WTC11 (cell line): ENCODE results near the gene P4HTM. TPM values are rescaled to one million over a fixed set of nuclear protein-coding genes. Genes with fewer than 3 reads are reported as not detected.

ENCODE experiments used
- ATAC-seq: fragments of 200-7000 bp; cut with Tn5 transposase; 2 replicates; pipeline ENCODE4 v1.10.0; 2021; ENCODE audit warnings: mild to moderate bottlenecking, moderate library complexity
- CTCF ChIA-PET: fragments of 300-600 bp; sonication (Branson Sonifier 250); formaldehyde crosslinking; loops from one replicate; lab custom pipeline; 2021; ENCODE audit warnings: antibody characterized with exemption; lab: Charles Lee
- POLR2A ChIA-PET: fragments of 350-600 bp; sonication (Branson Sonifier 250); formaldehyde crosslinking; loops from one replicate; lab custom pipeline; 2021; ENCODE audit warnings: antibody characterized with exemption; lab: Charles Lee
- DNase-seq: peaks from one replicate; pipeline ENCODE4 v3.0.0; 2021; ENCODE audit warnings: low spot score
- H3K27ac Mint-ChIP-seq: 2 replicates; pipeline ENCODE4 v1.8.0; 2021; ENCODE audit warnings: mixed read lengths
- H3K27me3 Mint-ChIP-seq: 2 replicates; pipeline ENCODE4 v1.8.0; 2021; ENCODE audit warnings: low read depth, mild to moderate bottlenecking, moderate library complexity, mixed read lengths
- H3K36me3 Mint-ChIP-seq: 2 replicates; pipeline ENCODE4 v1.8.0; 2021; ENCODE audit warnings: mixed read lengths
- H3K4me1 Mint-ChIP-seq: 2 replicates; pipeline ENCODE4 v1.8.0; 2022; ENCODE audit warnings: mixed read lengths
- H3K4me3 Mint-ChIP-seq: 2 replicates; pipeline ENCODE4 v1.8.0; 2021; ENCODE audit warnings: mild to moderate bottlenecking, moderate library complexity, mixed read lengths
- H3K9me3 Mint-ChIP-seq: 2 replicates; pipeline ENCODE4 v1.8.0; 2021; ENCODE audit warnings: mixed read lengths
- AR ChIP-seq: fragments of 250-450 bp; sonication (Bioruptor Pico); IDR thresholded peaks from 2 replicates; pipeline ENCODE4 v1.9.0; 2021; ENCODE audit warnings: mild to moderate bottlenecking
- CBFB ChIP-seq: sonication (generic); formaldehyde crosslinking; IDR thresholded peaks from 2 replicates; pipeline ENCODE4 v1.8.1; 2022; ENCODE audit warnings: mild to moderate bottlenecking, low read depth, missing genetic modification reagents
- CREB1 ChIP-seq: sonication (generic); formaldehyde crosslinking; IDR thresholded peaks from 2 replicates; pipeline ENCODE4 v1.8.0; 2023; ENCODE audit warnings: mild to moderate bottlenecking, missing genetic modification reagents
- CREM ChIP-seq: sonication (generic); formaldehyde crosslinking; IDR thresholded peaks from 2 replicates; pipeline ENCODE4 v1.8.1; 2022; ENCODE audit warnings: mild to moderate bottlenecking, missing genetic modification reagents, moderate library complexity
- ELF4 ChIP-seq: sonication (generic); formaldehyde crosslinking; IDR thresholded peaks from 2 replicates; pipeline ENCODE4 v1.8.1; 2022; ENCODE audit warnings: low read depth, mild to moderate bottlenecking, moderate library complexity, missing genetic modification reagents
- ESRRA ChIP-seq: sonication (generic); formaldehyde crosslinking; IDR thresholded peaks from 2 replicates; pipeline ENCODE4 v1.8.1; 2022; ENCODE audit warnings: mild to moderate bottlenecking, missing genetic modification reagents, borderline replicate concordance
- ETV6 ChIP-seq: sonication (generic); formaldehyde crosslinking; IDR thresholded peaks from 2 replicates; pipeline ENCODE4 v1.8.1; 2022; ENCODE audit warnings: mild to moderate bottlenecking, missing genetic modification reagents
- IRF2 ChIP-seq: sonication (generic); formaldehyde crosslinking; IDR thresholded peaks from 2 replicates; pipeline ENCODE4 v1.8.0; 2022; ENCODE audit warnings: low read depth, missing genetic modification reagents, borderline replicate concordance
- JAZF1 ChIP-seq: fragments of 250-450 bp; sonication (Bioruptor Pico); IDR thresholded peaks from 2 replicates; pipeline ENCODE4 v1.9.0; 2021; ENCODE audit warnings: moderate library complexity, mild to moderate bottlenecking, inconsistent platforms
- MAX ChIP-seq: sonication (generic); formaldehyde crosslinking; IDR thresholded peaks from 2 replicates; pipeline ENCODE4 v1.8.0; 2022; ENCODE audit warnings: mild to moderate bottlenecking, missing genetic modification reagents
- MLX ChIP-seq: sonication (generic); formaldehyde crosslinking; IDR thresholded peaks from 2 replicates; pipeline ENCODE4 v1.8.1; 2023; ENCODE audit warnings: mild to moderate bottlenecking, missing genetic modification reagents, moderate library complexity
- NFATC4 ChIP-seq: fragments of 250-450 bp; sonication (Bioruptor Pico); IDR thresholded peaks from 2 replicates; pipeline ENCODE4 v1.9.0; 2021; ENCODE audit warnings: mild to moderate bottlenecking
- NFE2L1 ChIP-seq: sonication (generic); formaldehyde crosslinking; IDR thresholded peaks from 2 replicates; pipeline ENCODE4 v1.8.1; 2023; ENCODE audit warnings: missing genetic modification reagents
- OVOL2 ChIP-seq: fragments of 250-450 bp; sonication (Bioruptor Pico); IDR thresholded peaks from 2 replicates; pipeline ENCODE4 v1.9.0; 2021; ENCODE audit warnings: mild to moderate bottlenecking, borderline replicate concordance
- RELA ChIP-seq: sonication (generic); formaldehyde crosslinking; IDR thresholded peaks from 2 replicates; pipeline ENCODE4 v1.8.1; 2022; ENCODE audit warnings: missing genetic modification reagents, mild to moderate bottlenecking, borderline replicate concordance
- SMAD4 ChIP-seq: sonication (generic); formaldehyde crosslinking; IDR thresholded peaks from 2 replicates; pipeline ENCODE4 v1.8.0; 2022; ENCODE audit warnings: mild to moderate bottlenecking, missing genetic modification reagents
- ZNF121 ChIP-seq: sonication (generic); formaldehyde crosslinking; IDR thresholded peaks from 2 replicates; pipeline ENCODE4 v1.8.0; 2023; ENCODE audit warnings: missing genetic modification reagents
- ZNF317 ChIP-seq: sonication (generic); formaldehyde crosslinking; IDR thresholded peaks from 2 replicates; pipeline ENCODE4 v1.8.1; 2023; ENCODE audit warnings: low read depth, mild to moderate bottlenecking, moderate library complexity, missing genetic modification reagents, borderline replicate concordance
- ZNF396 ChIP-seq: fragments of 250-450 bp; sonication (Bioruptor Pico); IDR thresholded peaks from 2 replicates; pipeline ENCODE4 v1.8.0; 2021; ENCODE audit warnings: mild to moderate bottlenecking, moderate library complexity, borderline replicate concordance
- ZNF671 ChIP-seq: fragments of 250-450 bp; sonication (Bioruptor Pico); IDR thresholded peaks from 2 replicates; pipeline ENCODE4 v1.8.0; 2021; ENCODE audit warnings: mild to moderate bottlenecking
- total RNA-seq: library from RNA; stranded (reverse); gene quantifications from 3 replicates; pipeline ENCODE4 v1.2.3, GENCODE V29; 2021
- TF ChIP-seq, protein P1 (sequence below): sonication (generic); formaldehyde crosslinking; IDR thresholded peaks from 2 replicates; pipeline ENCODE4 v1.8.0; 2023; ENCODE audit warnings: missing genetic modification reagents, mild to moderate bottlenecking, borderline replicate concordance
- TF ChIP-seq, protein P2 (sequence below): sonication (generic); formaldehyde crosslinking; IDR thresholded peaks from 2 replicates; pipeline ENCODE4 v1.8.0; 2023; ENCODE audit warnings: missing genetic modification reagents
- TF ChIP-seq, protein P3 (sequence below): sonication (generic); formaldehyde crosslinking; IDR thresholded peaks from 2 replicates; pipeline ENCODE4 v1.8.1; 2022; ENCODE audit warnings: mild to moderate bottlenecking, missing genetic modification reagents, moderate library complexity, borderline replicate concordance
- TF ChIP-seq, protein P4 (sequence below): sonication (generic); formaldehyde crosslinking; IDR thresholded peaks from 2 replicates; pipeline ENCODE4 v1.8.1; 2022; ENCODE audit warnings: mild to moderate bottlenecking, moderate library complexity, missing genetic modification reagents
- TF ChIP-seq, protein P5 (sequence below): sonication (generic); formaldehyde crosslinking; conservative IDR thresholded peaks from 2 replicates; pipeline ENCODE4 v1.8.1; 2022; ENCODE audit warnings: mild to moderate bottlenecking, missing genetic modification reagents

Gene P4HTM
- total RNA-seq, 1 experiment from 2014 or later = 21.9 TPM

- H3K4me1 Mint-ChIP-seq = peaks cover 15% of the 10 kb centered on the region
- H3K27me3 Mint-ChIP-seq = no peaks in the 10 kb centered on the region
- no peaks in the 10 kb centered on the region for H3K9me3 Mint-ChIP-seq
- ChIA-PET POLR2A (interaction anchor here (0.6 to 4.6 kb wide), 19 partner anchors 9 to 1284 kb away, joined by 3 to 81 read pairs (median 5); partner anchors contain the start of genes CELSR3, DAG1, DALRD3 and IMPDH2), CTCF (interaction anchor here (0.6 to 9.3 kb wide), 18 partner anchors 9 to 797 kb away, joined by 3 to 124 read pairs (median 4); partner anchors contain the start of genes ARIH2, BSN, CELSR3 and DALRD3)
- peak overlapping the region; percentile 41; the same call in 1 of the 2 replicates for H3K27ac Mint-ChIP-seq
- ATAC-seq (no peak), DNase-seq (no peak)
- peak overlapping the region; percentile 99 for H3K4me3 Mint-ChIP-seq
- peaks cover 13% of the 10 kb centered on the region for H3K36me3 Mint-ChIP-seq
- TF ChIP-seq AR (CRISPR knock-in tag) (peak; percentile 12; the same call in 1 of the 2 replicates), CREM (no peak; the same call in 1 of the 2 replicates), CBFB (CRISPR knock-in tag) (no peak), ZNF671 (CRISPR knock-in tag) (no peak), CREB1 (CRISPR knock-in tag) (no peak), ZNF396 (CRISPR knock-in tag) (no peak), ZNF121 (CRISPR knock-in tag) (no peak), RELA (CRISPR knock-in tag) (no peak), IRF2 (CRISPR knock-in tag) (0 out of 2 replicates have a peak, but pooled peaks have one; percentile 9), ESRRA (CRISPR knock-in tag) (no peak), ETV6 (CRISPR knock-in tag) (no peak), JAZF1 (CRISPR knock-in tag) (no peak), MAX (CRISPR knock-in tag) (no peak), ELF4 (no peak), ZNF317 (no peak), NFATC4 (CRISPR knock-in tag) (no peak), MLX (CRISPR knock-in tag) (no peak), SMAD4 (CRISPR knock-in tag) (no peak), OVOL2 (CRISPR knock-in tag) (no peak), NFE2L1 (CRISPR knock-in tag) (no peak)
- TF ChIP-seq, protein P1, sequence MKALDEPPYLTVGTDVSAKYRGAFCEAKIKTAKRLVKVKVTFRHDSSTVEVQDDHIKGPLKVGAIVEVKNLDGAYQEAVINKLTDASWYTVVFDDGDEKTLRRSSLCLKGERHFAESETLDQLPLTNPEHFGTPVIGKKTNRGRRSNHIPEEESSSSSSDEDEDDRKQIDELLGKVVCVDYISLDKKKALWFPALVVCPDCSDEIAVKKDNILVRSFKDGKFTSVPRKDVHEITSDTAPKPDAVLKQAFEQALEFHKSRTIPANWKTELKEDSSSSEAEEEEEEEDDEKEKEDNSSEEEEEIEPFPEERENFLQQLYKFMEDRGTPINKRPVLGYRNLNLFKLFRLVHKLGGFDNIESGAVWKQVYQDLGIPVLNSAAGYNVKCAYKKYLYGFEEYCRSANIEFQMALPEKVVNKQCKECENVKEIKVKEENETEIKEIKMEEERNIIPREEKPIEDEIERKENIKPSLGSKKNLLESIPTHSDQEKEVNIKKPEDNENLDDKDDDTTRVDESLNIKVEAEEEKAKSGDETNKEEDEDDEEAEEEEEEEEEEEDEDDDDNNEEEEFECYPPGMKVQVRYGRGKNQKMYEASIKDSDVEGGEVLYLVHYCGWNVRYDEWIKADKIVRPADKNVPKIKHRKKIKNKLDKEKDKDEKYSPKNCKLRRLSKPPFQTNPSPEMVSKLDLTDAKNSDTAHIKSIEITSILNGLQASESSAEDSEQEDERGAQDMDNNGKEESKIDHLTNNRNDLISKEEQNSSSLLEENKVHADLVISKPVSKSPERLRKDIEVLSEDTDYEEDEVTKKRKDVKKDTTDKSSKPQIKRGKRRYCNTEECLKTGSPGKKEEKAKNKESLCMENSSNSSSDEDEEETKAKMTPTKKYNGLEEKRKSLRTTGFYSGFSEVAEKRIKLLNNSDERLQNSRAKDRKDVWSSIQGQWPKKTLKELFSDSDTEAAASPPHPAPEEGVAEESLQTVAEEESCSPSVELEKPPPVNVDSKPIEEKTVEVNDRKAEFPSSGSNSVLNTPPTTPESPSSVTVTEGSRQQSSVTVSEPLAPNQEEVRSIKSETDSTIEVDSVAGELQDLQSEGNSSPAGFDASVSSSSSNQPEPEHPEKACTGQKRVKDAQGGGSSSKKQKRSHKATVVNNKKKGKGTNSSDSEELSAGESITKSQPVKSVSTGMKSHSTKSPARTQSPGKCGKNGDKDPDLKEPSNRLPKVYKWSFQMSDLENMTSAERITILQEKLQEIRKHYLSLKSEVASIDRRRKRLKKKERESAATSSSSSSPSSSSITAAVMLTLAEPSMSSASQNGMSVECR = peak; percentile 7; the same call in 1 of the 2 replicates
- TF ChIP-seq, protein P2, sequence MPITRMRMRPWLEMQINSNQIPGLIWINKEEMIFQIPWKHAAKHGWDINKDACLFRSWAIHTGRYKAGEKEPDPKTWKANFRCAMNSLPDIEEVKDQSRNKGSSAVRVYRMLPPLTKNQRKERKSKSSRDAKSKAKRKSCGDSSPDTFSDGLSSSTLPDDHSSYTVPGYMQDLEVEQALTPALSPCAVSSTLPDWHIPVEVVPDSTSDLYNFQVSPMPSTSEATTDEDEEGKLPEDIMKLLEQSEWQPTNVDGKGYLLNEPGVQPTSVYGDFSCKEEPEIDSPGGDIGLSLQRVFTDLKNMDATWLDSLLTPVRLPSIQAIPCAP = no peak
- TF ChIP-seq, protein P3, sequence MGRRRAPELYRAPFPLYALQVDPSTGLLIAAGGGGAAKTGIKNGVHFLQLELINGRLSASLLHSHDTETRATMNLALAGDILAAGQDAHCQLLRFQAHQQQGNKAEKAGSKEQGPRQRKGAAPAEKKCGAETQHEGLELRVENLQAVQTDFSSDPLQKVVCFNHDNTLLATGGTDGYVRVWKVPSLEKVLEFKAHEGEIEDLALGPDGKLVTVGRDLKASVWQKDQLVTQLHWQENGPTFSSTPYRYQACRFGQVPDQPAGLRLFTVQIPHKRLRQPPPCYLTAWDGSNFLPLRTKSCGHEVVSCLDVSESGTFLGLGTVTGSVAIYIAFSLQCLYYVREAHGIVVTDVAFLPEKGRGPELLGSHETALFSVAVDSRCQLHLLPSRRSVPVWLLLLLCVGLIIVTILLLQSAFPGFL (CRISPR knock-in tag) = no peak
- TF ChIP-seq, protein P4, sequence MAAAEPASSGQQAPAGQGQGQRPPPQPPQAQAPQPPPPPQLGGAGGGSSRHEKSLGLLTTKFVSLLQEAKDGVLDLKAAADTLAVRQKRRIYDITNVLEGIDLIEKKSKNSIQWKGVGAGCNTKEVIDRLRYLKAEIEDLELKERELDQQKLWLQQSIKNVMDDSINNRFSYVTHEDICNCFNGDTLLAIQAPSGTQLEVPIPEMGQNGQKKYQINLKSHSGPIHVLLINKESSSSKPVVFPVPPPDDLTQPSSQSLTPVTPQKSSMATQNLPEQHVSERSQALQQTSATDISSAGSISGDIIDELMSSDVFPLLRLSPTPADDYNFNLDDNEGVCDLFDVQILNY (CRISPR knock-in tag) = no peak
- TF ChIP-seq, protein P5, sequence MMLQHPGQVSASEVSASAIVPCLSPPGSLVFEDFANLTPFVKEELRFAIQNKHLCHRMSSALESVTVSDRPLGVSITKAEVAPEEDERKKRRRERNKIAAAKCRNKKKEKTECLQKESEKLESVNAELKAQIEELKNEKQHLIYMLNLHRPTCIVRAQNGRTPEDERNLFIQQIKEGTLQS (CRISPR knock-in tag) = no peak
Observed at GRCh38 chr3:49006408-49007067, 16.5 kb downstream of the P4HTM start.
